ENCODE data around the gene PTPRN2.

The PTPRN2 gene

DNA sequence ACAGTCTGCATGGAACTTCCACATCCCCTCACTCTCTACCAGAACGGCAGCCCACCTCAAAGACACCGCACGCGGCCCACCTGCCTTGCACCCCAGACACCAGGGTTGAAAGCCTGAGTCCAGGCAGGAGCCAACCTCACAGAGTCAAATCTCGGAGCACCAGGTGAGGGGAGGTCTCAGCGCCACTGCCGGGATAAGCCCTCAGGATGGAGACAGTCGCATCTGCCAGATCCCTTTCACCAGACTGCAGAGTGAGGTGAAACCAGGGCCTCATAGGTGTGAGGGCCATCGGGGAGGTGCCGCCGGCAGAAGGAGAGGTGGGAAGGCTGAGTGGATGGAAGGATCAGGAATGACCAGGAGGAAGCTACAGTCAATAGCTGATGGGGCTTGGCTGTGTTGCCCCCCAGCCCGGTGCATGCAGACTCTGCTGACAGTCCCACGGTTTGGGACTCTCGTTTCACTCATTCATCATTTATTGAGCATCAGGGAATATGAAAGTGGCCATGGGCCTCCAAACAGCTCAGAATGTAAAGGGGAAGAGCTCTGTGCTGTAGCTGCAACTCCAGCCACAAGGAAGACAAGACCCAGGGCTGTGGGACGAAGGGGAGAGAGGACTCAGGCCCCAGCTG, 315.0 kb downstream of the PTPRN2 start:
- no peak for DNase-seq

DNA sequence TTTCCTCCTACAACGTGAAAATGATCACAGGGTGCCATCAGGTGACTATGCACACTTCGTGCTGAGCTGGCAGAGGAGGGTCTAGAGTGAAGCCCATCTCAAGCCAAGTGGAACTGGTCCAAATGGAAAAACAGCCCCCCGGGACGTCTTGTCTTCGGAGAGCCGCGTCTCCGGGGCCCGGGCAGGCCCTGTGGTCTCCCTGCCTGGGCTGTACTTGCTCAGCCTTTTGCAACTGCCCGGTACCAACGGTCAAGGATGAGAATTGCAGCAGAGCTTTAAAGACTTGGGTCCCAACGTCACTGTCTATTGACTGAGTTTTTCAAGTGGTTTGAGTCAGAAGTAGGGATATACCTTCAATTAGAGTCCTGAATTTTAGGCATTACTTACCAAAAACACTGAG, 315.5 kb downstream of the PTPRN2 start:
- DNase-seq: no peak

DNA sequence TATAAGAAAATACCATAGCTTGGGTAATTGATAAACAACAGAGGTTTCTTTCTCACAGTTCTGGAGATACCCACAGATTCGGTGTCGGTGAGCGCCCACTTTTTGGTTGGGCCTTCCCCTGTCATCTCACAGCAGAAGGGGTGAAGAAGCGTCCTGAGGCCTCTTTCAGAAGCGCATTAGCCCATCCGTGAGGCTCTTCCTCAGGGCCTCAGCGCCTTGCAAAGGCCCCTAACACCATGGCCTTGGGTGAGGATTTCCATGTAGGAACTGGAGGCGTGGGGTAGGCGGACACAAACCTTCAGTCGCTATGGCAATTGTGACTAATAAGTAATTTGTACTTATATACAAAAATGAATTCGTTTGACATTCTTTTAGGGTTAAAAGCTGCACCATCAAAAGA, 316.0 kb downstream of the PTPRN2 start:
- no peak for DNase-seq

DNA sequence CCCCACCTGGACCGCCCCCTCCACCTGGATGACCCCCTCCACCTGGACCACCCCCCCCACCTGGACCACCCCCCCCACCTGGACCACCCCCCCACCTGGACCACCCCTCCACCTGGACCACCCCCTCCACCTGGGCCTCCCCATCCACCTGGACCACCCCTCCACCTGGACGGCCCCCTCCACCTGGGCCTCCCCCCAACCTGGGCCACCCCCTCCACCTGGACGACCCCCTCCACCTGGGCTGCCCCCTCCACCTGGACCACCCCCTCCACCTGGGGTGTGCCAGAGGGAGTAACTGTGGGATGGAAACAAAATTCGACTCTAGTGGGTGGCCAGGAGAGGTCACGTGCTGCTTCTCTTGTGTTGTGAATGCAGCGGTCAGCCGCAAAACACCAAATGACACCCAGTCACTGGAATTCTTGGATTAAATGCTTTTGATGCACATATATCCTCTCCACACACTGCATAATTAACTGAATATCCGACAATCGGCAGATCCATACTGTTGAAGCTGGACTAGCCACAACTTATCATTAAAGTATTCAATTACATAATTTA, 316.7 kb downstream of the PTPRN2 start:
- DNase-seq: no peak

DNA sequence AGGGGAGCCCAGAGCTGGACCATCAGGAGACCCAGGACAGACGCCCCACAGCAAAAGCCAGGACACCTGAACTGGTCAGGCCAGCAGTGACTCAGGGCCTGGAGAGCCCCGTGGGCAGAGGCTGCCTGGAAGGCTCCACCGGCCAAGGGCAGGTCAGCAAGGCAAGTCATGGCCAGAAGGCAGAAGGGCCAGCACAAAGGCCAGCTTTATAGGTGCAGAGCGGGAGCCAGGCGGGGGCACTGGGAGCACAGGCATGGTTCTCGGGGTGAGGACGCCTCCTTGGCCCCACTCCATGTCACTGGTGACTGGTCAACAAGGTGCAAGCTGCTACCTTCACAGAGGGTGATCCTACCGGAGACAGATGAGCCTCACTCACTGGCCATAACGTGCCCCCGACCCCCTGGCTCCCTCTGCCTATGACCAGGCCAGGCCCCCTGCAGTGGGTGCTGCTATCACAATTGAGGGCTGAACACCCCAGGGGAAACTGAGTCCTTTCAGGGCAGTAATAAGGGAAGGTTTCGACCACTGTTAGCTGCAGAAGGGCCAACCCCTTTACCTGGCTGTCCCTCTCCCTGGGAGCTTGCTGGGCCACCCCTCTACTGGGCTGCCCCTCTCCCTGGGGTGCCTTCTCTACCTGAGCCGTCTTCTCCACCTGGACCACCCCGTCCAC, 317.4 kb downstream of the PTPRN2 start:
- DNase-seq: no peak

DNA sequence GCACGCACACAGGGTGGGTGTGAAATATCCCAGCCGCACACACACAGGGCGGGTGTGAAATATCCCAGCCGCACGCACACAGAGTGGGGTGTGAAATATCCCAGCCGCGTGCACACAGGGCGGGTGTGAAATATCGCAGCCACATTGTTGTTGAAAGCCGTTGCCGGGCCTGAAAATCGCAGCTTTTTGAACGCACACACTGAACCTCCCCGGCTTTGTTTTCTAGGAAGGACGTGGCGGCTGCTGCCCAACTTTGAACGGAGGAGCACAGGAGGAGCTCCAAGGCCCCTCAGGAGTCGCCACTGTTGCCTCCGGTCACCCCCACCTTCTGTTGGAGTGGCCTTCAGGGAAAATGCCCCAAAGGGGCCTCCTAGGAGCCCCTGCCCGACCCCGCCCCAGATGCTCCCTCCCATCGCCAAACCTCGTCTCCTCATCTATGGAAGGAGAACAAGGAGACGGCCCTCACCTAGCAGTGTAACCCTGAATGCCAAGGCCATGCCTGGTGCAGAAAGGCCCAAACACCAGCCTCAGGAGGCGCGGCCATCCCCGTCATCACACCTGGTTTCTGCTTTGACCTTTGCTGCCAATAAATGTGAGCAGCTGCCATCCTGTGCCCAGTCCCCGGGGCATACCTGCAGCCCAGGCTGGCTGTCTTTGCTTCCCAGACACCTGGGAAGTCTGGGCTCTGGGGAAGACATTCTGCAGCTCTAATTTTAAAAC, 318.6 kb downstream of the PTPRN2 start:
- DNase-seq: no peak

DNA sequence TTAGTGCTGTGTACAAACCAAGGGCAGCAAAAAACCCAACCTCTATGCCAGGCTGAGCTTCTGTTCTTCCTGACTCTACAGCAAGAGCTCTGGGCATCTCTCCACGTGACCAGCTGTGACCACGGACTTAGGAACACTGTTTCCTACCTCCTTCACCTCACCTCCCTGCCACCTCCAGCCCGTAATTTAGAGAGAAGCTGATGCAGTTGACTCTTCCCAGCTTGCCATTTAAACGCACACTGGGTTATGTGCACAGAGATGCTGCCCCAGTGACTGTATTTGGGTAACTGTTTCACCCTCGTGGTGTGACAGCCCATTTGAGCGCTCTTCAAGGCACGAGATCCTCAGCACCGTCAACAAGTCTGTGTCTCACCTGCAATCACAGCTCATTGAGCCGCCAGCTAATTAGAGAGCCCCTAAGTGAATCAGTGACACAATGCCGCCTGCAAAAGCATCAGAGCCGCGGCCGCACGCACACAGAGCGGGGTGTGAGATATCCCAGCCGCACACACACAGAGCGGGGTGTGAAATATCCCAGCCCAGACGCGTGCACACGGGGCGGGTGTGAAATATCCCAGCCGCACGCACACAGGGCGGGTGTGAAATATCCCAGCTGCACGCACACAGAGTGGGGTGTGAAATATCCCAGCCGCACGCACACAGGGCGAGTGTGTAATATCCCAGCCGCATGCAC, 319.7 kb downstream of the PTPRN2 start:
- DNase-seq: no peak

DNA sequence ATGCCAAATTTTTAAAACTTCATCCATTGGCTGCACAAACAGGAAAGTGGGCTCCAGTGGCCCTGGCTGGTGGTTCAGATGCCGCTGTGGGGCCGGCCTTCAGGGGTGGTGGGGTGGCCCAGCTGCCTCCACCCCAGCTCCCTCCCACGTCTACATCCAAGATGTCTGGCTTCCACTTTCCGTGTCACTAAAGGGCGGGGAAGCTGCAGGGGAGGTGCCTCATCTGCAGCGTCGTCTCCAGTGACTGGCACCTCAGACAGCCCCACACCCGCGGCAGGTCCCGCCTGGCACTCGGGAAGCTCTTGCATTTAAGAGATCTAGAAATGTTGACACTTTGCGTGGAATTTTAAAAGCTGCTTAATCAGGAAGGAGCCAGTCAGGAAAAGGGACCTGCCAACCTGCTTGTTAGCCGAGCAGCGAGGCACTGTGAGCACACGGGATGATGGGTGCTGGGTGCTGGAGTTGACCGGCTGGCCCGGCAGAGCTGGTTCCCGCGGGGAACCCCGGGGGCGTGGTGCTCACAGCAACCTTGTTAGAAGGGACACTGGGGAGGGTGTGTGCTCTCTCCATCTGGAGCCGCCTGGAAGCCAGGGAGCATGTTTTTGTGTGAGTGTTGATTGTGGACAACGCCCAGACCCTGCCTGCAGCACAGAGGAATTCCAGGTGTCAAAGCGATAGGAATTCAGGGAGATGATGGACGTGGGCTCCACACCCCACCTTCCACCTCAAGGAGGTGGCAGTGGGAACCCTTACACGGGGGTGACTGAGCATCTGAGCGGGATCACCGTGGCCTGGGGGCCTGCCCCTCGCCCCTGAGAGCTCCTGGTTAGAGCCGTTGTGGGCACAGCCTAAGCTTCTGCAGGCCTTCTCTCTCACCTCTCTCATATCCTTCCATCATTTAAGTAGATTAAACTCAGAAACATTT, 320.5 kb downstream of the PTPRN2 start:
- DNase-seq: no peak

DNA sequence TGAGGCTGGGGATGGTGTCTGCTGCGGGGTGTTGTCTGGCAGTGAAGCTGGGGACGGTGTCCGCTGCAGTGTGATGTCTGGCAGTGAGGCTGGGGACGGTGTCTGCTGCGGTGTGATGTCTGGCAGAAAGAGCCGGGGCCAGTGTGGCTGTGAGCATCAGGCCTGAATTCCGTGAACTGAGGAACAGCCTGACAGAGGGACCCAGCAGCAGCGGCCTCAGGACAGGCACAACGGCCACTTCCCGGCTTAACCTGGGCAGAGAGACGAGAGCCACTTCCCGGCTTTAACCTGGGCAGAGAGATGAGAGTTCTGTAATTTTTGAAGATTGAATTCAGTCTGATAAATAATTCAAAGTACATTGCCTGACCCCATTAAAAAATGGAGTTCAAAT, 321.2 kb downstream of the PTPRN2 start:
- DNase-seq: no peak

DNA sequence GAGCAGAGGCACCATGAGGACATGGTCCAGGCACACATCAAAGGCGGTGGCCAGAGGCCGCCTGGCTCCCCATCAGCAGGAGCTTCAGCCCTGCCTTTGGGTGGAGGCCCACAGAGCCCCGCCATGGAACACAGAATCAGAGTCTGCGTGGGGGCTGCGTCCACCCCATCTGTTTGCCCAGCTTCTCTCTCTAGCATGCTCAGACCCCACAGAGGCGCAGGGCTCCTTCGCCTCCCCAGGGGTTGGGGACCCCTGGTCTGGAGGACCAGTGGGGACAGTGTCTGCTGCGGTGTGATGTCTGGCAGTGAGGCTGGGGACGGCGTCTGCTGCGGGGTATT, 321.9 kb downstream of the PTPRN2 start:
- no peak for DNase-seq

DNA sequence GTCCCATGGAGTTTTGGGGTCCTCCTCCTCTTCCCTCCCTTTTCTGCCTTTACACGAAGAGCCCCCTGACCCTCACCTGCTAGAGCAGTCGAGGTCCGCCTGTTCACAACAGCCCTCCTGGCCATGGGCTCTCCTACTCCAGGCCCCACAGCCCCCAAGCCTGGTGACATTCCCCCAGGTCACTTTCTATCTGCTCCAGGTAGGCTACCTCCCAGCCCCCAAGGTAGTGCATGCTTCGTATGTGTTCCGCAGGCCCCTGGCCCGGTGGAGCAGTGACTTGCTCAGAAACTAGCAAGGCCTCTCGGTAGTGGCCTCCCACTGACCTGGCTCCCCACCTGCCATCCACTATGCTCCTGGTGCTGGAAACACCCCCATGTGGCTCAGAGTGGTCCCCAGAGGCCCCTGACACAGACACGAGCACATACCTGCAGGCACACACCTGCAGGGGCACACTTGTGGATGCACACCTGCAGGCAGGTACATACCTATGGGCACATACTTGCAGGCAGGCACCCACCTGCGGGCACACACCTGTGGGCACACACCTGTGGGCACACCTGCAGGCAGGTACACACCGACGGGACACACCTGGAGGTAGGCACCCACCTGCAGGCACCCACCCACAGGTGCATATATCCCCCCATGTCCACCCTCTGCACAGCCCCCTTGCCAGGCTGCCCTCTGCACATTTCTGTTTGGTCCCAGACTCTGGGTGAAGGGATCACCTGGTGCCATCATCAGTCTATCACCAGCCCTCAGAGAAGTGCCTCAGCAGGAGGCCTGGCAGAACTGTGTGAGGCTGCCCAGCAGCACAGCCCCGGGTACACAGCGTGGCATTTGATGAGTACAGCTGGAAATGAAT, 322.5 kb downstream of the PTPRN2 start:
- no peak for DNase-seq

DNA sequence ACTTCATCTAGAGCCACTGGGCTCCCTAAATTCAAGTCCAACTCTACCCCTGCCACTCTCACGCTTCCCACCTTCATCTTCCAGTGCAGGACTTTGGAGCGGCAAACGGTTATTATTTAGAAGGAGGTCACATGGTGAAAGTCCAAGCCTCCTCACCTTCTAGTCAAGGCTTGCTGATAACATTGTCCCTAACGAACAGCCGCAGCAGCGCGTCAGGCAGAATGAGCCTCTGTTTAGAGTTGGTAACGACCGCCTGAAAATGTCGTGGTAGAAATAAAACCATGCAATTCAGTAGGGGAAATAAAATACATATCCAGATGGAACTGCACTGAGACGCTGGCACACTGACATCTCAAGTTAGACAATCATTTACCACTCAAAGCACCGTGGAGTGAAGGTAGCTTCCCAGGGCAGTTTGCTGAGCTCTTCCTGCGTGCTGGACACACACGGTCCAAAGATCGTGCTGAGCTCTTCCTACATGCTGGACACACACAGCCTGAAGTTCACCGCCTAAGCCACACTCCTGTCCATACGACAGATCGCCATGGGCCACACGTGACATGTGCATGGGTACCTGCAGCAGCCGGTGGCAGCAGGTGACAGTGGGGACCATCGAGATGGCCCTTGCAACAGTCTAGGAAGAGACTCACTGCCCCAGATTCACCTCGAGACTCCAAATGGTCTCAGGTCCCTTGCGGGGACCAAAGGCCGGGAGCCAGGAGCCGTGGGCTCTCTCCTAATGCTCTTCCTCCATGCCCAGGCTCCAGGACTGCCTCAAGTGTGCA, 323.5 kb downstream of the PTPRN2 start:
- DNase-seq: no peak

DNA sequence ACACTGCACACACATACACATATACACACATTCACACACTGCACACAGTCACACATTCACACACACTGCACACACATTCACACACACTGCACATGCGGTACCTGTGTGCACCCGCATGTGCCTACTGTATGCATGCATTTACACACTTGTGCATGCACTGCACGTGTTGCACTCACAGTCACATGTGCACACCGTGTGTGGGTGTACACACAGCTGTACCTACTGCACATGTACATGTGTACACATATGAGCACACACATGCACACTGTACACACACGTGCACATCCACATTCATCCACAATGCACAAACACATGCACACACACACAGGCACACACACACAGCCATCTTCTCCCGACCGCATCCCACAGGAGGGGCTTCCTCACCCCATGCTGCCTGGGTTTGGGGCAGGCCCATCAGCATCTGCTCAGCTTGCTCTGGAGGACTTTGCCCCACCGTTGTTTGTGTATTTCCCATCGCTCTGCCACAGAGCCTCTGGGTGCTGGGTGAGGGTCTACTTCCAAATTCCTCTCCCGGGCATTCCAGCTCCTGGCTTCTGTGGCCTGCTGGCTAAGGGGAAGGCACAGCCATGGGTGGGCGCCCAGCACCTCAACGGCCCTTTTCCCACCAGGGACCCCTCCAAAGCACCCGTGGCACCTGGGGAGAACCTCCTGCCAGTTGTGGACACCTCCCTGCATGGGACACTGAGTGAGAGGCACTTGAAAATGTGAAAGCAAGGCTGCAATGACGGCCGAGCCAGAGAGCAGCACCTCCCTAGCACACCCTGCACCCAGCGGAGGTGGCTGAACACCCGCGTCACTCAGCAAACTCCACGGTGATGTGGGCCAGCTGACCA, 324.3 kb downstream of the PTPRN2 start:
- DNase-seq: no peak

DNA sequence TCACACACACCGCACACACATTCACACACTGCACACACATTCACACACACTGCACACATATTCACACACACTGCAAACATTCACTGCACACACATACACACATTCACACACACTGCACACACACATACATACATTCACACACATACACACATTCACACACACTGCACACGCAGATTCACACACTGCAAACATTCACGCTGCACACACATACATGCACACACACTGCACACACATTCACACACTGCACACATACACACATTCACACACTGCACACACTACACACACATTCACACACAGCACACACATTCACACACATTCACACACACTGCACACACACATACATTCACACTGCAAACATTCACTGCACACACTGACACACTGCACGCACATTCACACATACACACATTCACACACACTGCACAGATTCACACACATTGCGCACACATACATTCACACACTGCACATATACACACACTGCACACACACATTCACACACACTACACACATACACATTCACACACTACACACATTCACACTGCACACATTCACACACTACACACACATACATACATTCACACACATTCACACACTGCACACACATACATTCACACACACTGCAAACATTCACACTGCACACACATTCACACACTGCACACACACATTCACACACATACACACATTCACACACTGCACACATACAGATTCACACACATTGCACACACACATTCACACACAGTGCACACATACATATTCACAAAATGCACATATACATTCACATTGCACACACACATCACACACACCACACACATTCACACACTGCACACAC, 325.1 kb downstream of the PTPRN2 start:
- DNase-seq: no peak

DNA sequence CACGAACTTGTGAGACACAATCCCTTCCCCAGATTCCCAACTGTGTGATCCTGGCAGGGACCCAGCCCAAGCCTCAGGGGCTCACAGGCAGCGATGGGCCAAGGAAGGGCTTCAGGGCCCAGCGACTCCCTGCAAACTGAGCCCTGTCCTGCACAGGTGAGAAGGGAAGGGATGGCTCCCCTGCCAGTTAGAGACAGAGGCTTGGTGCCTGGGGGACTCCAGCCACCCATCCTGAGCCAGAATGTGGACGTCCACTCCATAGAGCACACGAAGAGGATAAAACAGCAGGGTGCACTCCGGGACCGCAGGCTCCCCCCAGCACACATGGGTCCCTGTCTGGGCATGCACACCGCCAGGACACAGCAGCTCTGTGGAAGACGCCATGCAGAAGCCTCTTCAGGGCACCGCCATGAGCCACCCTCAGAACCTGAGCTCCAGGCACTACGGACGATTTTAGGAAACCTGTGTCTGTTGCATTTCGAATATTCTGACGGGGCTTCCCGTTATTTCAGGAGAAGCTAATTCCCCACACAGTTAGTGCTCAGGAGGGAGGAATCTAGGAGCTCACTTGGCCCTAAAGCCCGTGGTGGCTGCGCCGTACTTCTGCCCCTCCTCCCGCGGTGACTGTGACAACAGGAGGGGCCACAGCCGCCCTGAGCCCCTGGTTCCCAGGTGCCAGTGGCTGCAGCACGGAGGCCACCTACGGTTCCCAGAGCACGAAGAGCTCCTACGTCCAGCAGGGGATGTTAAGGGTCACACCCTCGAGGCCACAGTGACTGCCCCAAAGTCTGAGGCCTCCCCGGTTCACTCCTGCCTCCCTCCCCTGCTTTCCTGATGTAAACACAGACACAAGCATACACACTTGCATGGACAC, 326.0 kb downstream of the PTPRN2 start:
- DNase-seq: no peak

DNA sequence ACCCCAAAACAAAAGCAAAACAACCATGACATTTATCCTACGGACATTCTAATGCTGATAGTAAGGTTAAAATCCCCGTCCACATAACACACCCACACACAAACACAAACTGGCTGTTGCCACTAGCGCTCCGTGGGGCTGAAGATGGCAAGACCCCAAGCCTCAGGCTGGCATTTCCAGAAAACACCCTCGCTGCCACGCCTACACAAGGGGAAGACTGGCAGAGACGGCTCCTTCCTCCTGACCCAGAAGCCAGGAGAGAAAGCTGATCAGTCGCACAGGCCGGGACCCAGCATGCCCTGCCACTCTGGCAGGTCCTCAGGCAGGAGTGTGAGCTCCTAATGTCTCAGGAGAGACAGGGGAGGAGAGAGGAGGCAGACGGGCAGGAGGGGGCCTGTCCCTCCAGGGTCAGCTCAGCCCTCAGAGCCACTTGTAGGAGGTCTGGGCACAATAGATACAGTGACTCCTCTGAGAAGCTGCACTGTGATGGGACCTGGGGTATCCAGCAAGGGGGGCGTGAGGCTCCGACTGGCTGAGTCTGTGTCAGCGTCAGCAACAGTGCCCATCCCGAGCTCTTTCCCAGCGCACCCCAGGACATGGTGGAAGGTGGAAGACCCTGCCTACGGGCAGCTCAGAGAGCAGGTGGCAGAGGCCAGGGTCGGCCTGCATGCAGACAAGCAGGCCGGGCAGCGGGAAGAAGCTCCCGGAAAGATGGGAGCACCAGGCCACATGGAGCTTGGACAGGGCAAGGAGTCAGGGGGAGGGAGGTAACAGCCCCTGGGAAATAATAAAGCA, 326.9 kb downstream of the PTPRN2 start:
- DNase-seq: no peak

Data from NCI-H510A (cell line).